NCI-H2029 (cell line): ENCODE results near the gene SNCB.

Experiments used
- DNase-seq: peaks from one replicate; lab custom pipeline; 2025; lab: John Stamatoyannopoulos, UW

The SNCB gene

GRCh38 chr5:176629853-176630680 lies at the start of gene SNCB, which contains the start of gene EIF4E1B:
TSS of gene SNCB (minus strand) at chr5:176630534. CDS start at chr5:176629654, 880 bp downstream.
TSS of gene EIF4E1B (plus strand) at chr5:176630675. CDS start at chr5:176642788, 12,113 bp downstream.
- no peak for DNase-seq

DNA sequence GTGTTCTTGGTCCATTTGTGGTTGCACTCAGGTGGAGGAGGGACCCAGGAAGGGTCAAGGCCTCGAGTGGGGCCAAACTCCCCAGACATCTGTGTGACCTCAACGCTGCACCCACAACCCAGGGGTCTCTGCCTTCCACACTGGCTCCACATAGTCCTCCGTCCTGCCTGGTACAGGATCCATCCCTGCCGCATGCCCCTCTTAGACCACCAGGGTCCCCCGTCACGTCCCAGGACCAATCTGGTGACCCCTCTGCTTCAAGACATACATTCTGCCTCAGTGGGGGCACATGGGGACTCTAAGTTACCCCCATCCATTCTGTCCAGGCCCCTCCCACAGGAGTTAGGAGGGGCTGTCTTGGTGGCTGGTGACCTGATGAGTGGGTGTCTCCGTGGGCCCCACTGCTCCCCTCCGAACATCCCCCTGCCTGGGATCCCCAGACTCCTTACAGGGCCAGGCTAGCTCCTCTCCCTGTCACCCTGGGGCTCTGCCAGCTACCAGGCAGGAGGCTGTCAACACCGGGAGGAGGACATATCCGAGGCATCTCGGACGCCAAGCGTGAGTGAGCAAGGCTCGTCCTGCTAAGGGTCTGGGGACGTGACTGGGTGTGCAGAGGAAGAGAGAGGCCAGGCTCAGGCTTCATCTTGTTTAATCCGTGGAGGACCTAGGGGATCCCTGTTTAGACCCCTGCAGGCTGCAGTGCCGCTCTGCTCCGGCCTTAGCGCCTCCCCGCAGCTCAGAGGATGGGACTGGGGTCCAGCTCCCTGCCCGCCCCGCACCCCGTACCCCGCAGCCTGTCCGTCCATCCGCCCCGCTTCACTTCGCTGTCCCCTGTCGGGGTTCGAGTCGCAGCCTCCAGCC lies 49.3 kb upstream of the SNCB start:
- no peak for DNase-seq

GRCh38 chr5:176678584-176678983 lies 48.2 kb upstream of the SNCB start:
- no peak for DNase-seq

GRCh38 chr5:176677209-176677939 lies 47.0 kb upstream of the SNCB start:
- DNase-seq, result no peak

- no peak for DNase-seq
Observed at GRCh38 chr5:176676361-176676824, 46.1 kb upstream of the SNCB start.

GRCh38 chr5:176675676-176676360 lies 45.5 kb upstream of the SNCB start:
- DNase-seq, result no peak

DNA sequence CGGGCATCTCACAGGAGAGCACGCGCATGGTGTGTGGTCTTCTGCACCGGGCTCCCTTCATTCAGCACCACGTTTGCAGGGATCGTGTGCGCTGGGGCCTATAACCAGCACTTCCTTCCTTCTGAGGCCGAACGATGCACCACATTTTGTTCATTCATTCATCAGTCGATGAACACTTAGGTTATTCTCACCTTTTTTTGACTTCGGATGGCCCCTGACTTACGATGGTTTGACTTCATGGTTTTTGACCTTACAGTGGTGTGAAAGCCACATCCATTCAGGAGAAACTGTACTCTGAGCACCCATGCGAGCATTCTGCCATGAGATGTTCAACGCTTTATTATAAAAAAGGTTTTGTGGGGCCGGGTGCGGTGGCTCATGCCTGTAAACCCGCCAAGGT lies 44.5 kb upstream of the SNCB start:
- DNase-seq, result no peak

DNA sequence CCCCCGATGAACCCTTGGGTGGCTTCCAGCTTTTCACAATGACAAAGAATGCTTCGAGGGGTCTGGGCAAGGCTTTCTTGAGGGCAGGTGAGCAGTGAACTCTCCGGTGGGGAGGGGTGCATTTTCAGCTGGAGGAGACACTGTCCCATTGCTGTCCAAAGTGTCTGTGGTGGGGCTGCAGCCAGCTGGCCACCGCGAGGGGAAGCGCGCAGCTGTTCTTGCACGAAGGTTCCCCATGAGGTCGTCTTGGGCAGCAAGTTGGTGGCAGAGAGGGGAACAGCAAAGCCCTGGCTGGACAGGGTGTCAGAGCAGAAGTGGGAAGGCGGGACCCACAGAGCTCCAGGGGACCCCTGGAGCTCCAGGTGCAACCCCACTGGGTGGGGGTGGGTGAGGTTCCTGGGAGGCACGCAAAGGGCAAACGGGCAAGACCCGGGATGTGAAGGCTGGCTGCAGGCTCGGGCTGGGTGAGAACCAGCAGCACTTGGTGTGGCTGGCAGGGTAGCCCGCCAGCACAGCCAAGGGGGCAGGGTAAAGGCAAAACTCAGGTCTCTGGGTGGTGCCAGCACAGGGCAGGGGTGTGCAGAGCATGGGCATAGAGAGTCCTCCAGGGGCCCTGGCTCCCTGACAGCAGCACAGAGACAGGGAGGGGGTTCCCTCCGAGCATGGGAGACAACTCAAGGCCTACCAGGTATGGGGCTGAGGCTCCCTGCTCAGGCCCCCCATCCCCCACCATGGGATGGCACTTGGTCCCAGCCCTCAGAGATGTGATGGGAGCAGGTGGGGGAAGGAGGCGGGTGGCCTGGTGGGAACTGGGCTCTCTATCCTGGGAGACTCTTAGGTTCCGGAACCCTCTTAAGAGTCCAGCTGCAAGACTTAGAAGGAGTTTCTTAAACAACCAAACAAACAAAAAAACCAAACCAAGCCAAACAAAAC lies 43.6 kb upstream of the SNCB start:
- no peak for DNase-seq

DNA sequence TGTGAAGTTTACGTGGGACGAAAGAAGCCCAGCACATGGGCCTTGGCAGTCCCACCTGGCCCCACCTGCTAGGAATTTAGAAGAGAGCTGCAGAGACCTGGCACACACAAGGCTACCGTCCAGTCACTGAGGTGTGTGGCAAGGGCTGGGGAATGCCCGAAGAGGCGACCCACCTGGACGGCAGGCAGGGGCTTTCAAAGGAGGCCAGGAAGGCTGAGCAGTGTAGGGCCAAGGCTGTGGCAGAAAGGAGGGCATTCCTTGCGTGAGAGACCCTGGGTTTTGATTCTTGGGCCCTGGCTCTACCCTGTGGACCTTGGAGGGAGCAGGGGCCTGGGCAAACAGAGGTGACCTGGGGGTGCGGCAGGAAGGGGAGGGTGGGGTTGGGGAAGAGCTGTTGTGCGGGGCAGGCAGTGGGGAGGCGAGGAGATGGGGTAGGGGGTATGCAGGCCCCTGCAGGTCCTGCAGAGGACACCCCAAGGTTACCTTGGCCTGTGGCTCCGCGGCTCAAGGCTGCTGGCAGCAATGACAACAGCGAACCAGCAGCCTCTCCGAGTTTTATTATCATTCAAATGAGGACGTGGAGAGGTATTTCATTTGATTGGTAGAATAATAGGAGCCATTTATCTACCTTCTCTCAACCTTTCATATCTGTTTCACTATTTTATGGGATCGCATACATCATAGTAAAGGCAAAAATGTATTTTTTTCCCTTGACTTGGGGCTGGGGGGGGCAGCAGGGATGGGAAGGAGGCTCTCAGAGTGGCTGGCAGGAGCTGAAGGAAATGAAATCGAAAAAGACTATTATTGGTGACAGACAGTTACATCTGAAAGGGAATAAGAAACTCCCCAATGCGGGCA lies 41.8 kb upstream of the SNCB start:
- DNase-seq, result no peak

GRCh38 chr5:176671399-176671798 lies 41.1 kb upstream of the SNCB start:
- no peak for DNase-seq

GRCh38 chr5:176670449-176670848 lies 40.1 kb upstream of the SNCB start:
- DNase-seq, result no peak

GRCh38 chr5:176667637-176668036 lies 37.3 kb upstream of the SNCB start:
- DNase-seq, result no peak

GRCh38 chr5:176665517-176665916 lies 35.2 kb upstream of the SNCB start:
- no peak for DNase-seq

DNA sequence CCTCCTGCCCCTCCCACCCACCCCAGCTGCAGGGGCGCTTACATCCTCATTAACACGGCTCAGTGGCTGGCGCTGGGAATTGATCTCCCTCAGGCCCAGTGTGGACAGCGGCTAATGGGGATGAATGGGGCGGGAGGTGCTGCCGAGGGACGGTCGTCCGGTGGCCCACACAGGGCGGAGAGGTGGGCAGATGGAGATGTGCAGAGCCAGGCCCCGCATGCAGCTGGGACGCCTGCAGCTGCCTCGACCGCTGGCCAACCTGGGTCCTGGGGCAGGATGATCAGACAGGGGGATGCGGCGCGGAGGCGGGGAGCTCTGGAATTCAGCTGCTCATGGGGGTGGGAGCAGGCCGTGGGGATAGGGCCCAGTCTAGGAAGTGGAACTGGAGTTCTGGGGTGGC lies 34.6 kb upstream of the SNCB start:
- DNase-seq, result no peak

DNA sequence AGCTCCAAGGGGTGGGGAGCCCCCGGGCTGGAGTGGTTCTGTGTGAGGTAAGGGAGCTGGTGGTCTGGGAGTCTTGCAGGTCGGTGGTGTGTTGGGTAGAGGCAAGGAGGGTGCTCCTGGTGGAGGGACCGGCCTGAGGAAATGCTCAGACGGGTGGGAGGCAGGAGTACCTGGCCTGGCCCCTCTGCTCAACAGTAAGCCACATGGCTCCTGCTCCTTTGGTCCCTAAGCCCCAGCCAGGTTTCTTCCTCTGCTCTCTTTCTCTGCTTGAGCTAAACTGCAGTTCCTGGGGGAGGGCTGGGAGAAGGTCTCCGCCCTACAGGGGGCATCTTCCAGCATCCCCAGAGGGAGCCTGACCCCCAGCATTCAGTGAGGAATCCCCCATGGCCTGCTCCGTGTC lies 34.1 kb upstream of the SNCB start:
- no peak for DNase-seq

GRCh38 chr5:176663566-176663965 lies 33.2 kb upstream of the SNCB start:
- DNase-seq, result no peak

DNA sequence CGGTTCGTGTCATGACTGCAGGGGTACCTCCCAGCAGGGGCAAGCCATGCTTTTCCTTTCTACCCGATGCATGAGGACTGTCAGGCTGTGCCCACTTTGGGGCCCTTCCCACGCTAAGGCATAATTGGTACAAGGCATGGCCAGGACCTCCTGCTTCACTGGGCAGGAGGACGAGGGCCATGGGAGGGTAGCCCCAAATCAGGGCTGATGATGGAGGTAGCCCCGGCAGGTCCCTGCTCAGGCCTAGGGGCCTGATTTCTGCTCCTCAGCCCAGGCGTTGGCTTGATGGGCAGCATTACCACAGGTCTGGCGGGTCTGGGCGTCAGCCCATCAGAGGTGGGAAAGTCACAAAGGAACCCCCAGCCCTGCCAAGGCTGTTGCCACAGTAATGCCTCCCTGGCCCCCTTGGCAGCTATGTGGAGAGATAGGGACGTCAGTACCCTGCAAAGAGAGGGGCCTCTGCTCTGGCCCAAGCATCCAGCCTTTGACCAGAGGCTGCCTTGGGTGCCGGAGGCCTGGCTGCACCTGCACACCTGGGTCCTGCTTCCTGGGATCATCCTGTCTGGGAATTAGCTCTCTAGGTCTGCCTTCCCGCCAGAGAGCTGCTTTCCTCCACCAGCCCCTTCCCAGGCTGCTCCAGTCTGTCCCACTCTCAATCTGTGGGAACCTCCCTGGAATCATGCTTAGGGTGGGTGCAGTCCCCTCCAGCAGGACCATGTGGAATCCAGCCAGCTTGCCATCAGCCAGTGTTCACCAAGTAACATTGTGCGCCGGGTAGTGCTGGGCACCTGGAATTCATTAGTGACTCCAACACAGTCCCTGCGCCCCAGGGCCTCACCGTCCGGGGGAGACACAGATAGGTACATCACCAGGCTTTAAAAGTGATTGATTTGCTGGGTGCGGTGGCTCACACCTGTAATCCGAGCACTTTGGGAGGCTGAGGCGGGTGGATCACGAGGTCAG lies 32.3 kb upstream of the SNCB start:
- no peak for DNase-seq

DNA sequence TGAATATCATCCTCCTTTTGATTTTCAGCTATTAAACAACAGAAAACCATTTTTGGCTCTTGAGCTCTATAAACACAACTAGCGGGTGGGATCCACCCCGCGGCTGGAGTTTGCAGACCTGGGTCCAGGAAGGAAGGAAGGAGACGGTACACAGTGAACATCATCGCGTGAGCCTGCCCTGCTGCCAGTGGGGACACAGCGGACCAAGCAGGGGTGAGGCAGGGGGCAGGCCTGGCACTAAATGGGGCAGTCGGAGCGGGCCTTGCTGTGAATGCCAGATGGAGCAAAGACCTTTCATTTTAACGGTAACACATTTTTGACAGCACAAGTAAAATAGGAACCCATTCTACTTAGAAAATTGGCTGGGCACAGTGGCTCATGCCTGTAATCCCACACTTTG lies 31.3 kb upstream of the SNCB start:
- DNase-seq, result no peak
